ENCODE data around the gene SIM2. TPM values are rescaled to one million over a fixed set of nuclear protein-coding genes. Genes with fewer than 3 reads are reported as not detected.

SIM2 gene
- total RNA-seq, 2 experiments from 2014 or later: not detected

DNA sequence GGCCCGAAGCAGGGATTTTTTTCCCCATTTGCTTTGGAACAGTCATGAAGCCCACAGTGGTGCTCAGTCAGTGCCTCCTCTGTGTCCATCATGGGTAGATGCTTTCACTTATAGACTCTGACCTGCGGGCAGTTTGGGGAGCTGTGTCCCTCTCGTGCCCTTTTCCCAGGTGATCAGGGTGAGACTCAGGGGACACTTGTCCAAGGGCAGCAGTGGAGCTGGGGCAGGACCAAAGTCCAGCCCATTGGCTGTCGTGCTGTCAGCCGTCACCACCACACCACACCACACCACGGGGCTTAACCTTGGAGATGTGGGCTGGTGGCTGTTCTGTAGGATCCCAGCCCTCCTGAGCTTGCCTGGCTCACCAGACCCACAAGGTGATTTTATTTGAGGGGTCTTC, 34.9 kb downstream of the SIM2 start:
- Histone ChIP-seq H3K4me3 (ENCODE audit: low read depth, low read length, poor library complexity, severe bottlenecking) (no peak overlapping the region), H3K4me1 (ENCODE audit: insufficient read depth, low read length, poor library complexity, severe bottlenecking) (no peaks in the 10 kb centered on the region), H4K20me1 (ENCODE audit: insufficient read depth, low read length) (no peaks in the 10 kb centered on the region), H3K9me2 (ENCODE audit: insufficient read depth, low read length) (no peaks in the 10 kb centered on the region), H2AFZ (ENCODE audit: low read length) (no peak overlapping the region), H3K79me2 (ENCODE audit: insufficient read depth, low read depth, low read length) (no peaks in the 10 kb centered on the region), H3K4me2 (ENCODE audit: low read length) (no peak overlapping the region), H3K9me3 (ENCODE audit: low read length) (no peaks in the 10 kb centered on the region), H3K27ac (ENCODE audit: low read depth, low read length, poor library complexity, severe bottlenecking) (no peak overlapping the region), H3K36me3 (ENCODE audit: insufficient read depth, low read length) (no peaks in the 10 kb centered on the region)
- ChIA-PET POLR2A (no interaction called here), CTCF (ENCODE audit: unreplicated experiment) (no interaction called here)
- BruUV-seq (replicated peaks): no TSS peak
- DNase-seq (ENCODE audit: low spot score): no peak
- no peak for TF ChIP-seq EZH2phosphoT487 (IDR thresholded peaks at IDR 0.05; ENCODE audit: borderline replicate concordance, low read depth, low read length)
- TF ChIP-seq, protein P1, sequence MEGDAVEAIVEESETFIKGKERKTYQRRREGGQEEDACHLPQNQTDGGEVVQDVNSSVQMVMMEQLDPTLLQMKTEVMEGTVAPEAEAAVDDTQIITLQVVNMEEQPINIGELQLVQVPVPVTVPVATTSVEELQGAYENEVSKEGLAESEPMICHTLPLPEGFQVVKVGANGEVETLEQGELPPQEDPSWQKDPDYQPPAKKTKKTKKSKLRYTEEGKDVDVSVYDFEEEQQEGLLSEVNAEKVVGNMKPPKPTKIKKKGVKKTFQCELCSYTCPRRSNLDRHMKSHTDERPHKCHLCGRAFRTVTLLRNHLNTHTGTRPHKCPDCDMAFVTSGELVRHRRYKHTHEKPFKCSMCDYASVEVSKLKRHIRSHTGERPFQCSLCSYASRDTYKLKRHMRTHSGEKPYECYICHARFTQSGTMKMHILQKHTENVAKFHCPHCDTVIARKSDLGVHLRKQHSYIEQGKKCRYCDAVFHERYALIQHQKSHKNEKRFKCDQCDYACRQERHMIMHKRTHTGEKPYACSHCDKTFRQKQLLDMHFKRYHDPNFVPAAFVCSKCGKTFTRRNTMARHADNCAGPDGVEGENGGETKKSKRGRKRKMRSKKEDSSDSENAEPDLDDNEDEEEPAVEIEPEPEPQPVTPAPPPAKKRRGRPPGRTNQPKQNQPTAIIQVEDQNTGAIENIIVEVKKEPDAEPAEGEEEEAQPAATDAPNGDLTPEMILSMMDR (conservative IDR thresholded peaks at IDR 0.05; ENCODE audit: low read length): no peak
- intact Hi-C loops (cut with micrococcal nuclease; ENCODE audit: unreplicated experiment): no loop called here

DNA sequence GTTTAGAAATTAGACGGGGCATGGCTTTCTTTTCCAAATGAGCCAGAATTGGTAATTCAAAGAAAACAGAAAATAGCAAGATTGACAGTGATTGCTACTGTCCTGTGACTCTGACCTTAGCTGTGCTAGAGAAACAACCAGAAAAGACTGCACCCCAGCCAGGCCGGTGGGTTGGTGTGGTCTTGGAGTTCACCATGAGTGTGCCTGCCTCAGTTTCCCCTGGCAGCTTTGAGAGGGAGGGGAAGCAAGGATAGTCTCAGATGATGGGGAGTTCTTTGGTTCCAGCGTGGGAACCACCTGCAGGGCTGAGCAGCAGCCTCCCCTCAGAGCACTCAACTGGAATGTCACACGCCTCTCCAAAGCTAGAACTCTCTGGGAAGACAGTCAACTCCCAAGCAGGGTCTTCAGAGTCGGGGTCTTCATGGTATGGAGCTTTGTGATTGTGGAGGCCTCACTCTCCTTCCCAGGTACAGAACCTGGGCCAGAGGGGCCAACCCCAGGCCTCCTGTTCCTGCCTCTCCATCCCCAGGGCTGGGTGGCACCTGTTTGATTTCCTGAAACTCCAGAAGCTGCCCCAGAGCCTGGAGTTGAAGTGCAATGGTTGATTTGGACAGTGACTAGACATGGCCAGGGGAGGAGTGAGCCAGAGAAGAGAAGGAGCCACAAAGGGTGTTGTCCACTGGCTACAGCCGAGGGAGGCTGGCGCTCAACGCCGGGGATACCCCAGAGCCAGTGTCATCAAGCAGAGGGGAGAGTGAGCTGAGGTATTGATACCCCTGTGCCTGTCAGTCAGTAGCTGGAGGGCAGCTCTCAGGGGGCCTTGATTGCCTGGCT, 35.7 kb downstream of the SIM2 start:
- Histone ChIP-seq H3K4me1 (ENCODE audit: insufficient read depth, low read length, poor library complexity, severe bottlenecking) (no peaks in the 10 kb centered on the region), H3K4me3 (ENCODE audit: low read depth, low read length, poor library complexity, severe bottlenecking) (no peak overlapping the region), H3K79me2 (ENCODE audit: insufficient read depth, low read depth, low read length) (no peaks in the 10 kb centered on the region), H3K4me2 (ENCODE audit: low read length) (no peak overlapping the region), H3K27ac (ENCODE audit: low read depth, low read length, poor library complexity, severe bottlenecking) (no peak overlapping the region), H3K9me3 (ENCODE audit: low read length) (no peaks in the 10 kb centered on the region), H2AFZ (ENCODE audit: low read length) (no peak overlapping the region), H3K9me2 (ENCODE audit: insufficient read depth, low read length) (no peaks in the 10 kb centered on the region), H3K36me3 (ENCODE audit: insufficient read depth, low read length) (no peaks in the 10 kb centered on the region), H4K20me1 (ENCODE audit: insufficient read depth, low read length) (no peaks in the 10 kb centered on the region)
- intact Hi-C loops (cut with micrococcal nuclease; ENCODE audit: unreplicated experiment): no loop called here
- ChIA-PET CTCF (ENCODE audit: unreplicated experiment) (no interaction called here), POLR2A (no interaction called here)
- BruUV-seq (replicated peaks): no TSS peak
- TF ChIP-seq, protein P1 (conservative IDR thresholded peaks at IDR 0.05; ENCODE audit: low read length): no peak
- no peak for TF ChIP-seq EZH2phosphoT487 (IDR thresholded peaks at IDR 0.05; ENCODE audit: borderline replicate concordance, low read depth, low read length)
- DNase-seq (ENCODE audit: low spot score): no peak

DNA sequence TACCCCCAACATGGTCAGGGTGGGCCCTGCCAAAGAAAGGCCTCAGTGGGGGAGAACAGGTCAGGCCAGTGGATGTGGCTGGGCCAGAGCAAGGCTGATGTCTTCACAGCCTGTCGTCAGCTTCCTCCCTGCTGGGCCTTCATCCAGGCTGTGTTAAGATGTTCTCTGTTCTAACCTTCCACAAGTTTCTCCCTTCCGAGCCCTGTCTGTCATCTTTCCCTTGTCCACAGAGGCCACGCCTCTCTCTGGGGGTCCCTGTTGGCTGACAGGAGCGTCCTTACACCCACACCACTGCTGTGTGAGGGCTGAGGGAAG, 36.2 kb downstream of the SIM2 start:
- intact Hi-C loops (cut with micrococcal nuclease; ENCODE audit: unreplicated experiment): no loop called here
- TF ChIP-seq, protein P1 (conservative IDR thresholded peaks at IDR 0.05; ENCODE audit: low read length): no peak
- TF ChIP-seq EZH2phosphoT487 (IDR thresholded peaks at IDR 0.05; ENCODE audit: borderline replicate concordance, low read depth, low read length): no peak
- CTCF ChIA-PET (ENCODE audit: unreplicated experiment): no interaction called here
- Histone ChIP-seq H3K9me3 (ENCODE audit: low read length) (no peaks in the 10 kb centered on the region), H3K4me3 (ENCODE audit: low read depth, low read length, poor library complexity, severe bottlenecking) (no peak overlapping the region), H3K4me2 (ENCODE audit: low read length) (no peak overlapping the region), H3K9me2 (ENCODE audit: insufficient read depth, low read length) (no peaks in the 10 kb centered on the region), H3K36me3 (ENCODE audit: insufficient read depth, low read length) (no peaks in the 10 kb centered on the region), H3K79me2 (ENCODE audit: insufficient read depth, low read depth, low read length) (no peaks in the 10 kb centered on the region), H2AFZ (ENCODE audit: low read length) (no peak overlapping the region), H3K4me1 (ENCODE audit: insufficient read depth, low read length, poor library complexity, severe bottlenecking) (no peaks in the 10 kb centered on the region), H3K27ac (ENCODE audit: low read depth, low read length, poor library complexity, severe bottlenecking) (no peak overlapping the region), H4K20me1 (ENCODE audit: insufficient read depth, low read length) (no peaks in the 10 kb centered on the region)
- DNase-seq (ENCODE audit: low spot score): no peak
- POLR2A ChIA-PET: no interaction called here
- no TSS peak for BruUV-seq (replicated peaks)

All from OCI-LY7 (cell line).